Measurements from ENCODE around the gene BTBD19. TPM values are rescaled to one million over a fixed set of nuclear protein-coding genes. Genes with fewer than 3 reads are reported as not detected.

The BTBD19 gene
- total and polyA plus RNA-seq, 2 of the 4 experiments (the other 2 are of a cell fraction) = 0.90 to 17.2 TPM

DNA sequence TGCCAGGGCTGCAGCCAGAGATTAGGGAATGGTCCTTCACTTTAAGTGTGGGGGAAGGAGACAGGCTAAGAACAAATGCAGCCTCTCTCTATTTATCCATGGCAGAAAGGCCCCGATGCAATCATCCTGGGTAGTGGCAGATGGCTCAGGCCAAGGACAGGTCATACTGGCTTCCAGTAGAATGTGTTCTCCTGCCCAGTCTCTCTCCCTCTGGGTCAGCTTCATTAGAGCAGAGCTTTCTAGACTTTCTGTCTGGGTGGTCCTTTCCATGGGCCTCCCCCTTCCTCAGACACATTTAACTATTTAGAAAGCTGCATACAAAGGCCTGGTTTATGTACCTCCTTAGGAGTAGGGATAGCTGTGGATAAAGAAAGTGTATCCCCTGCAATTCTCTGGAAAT, 39.5 kb downstream of the BTBD19 start:
- BruUV-seq (replicated peaks) = no TSS peak
- in situ Hi-C loops (cut with MboI; ENCODE audit: low sequenced_read_pairs) = no loop called here
- no peak overlapping the region for H2BK5ac ChIP-seq (ENCODE audit: low read depth, low read length, poor library complexity, severe bottlenecking)
- H2AFZ ChIP-seq (replicated peaks; ENCODE audit: low read length, poor library complexity) = no peak overlapping the region
- no peaks in the 10 kb centered on the region for H4K20me1 ChIP-seq (ENCODE audit: insufficient read depth, low read length)
- DNase-seq = no peak
- H2AK5ac ChIP-seq (ENCODE audit: low read depth, low read length) = no peak overlapping the region
- no peak overlapping the region for H4K5ac ChIP-seq (ENCODE audit: low read depth, low read length)
- dilution Hi-C loops (cut with HindIII; ENCODE audit: low sequenced_read_pairs, unreplicated experiment) = no loop called here
- intact Hi-C loops (cut with micrococcal nuclease) = no loop called here
- no peaks in the 10 kb centered on the region for H3K79me1 ChIP-seq (ENCODE audit: low read depth in 1 of 2, low read length in 2 of 2)
- POLR2A ChIA-PET (ENCODE audit: unreplicated experiment) = no interaction called here
- no CpG with 5 or more reads among the region's 1 CpG for WGBS, 2 experiments (ENCODE audit: extremely low coverage in 2 of 2, insufficient read length in 1 of 2)
- H2AK9ac ChIP-seq (replicated peaks; ENCODE audit: low read depth, low read length, poor library complexity) = no peak overlapping the region
- H2BK15ac ChIP-seq (ENCODE audit: low read depth, low read length) = no peak overlapping the region
- H3K14ac ChIP-seq (replicated peaks; ENCODE audit: low read depth, low read length) = no peak overlapping the region
- H3K27ac ChIP-seq (ENCODE audit: insufficient read depth, low read length) = no peak overlapping the region
- H2BK120ac ChIP-seq (ENCODE audit: low read depth, low read length) = no peak overlapping the region
- H3K27me3 ChIP-seq (ENCODE audit: control insufficient read depth, insufficient read depth, low read length) = no peaks in the 10 kb centered on the region
- H3K4me2 ChIP-seq (ENCODE audit: low read depth, low read length) = no peak overlapping the region
- no peak overlapping the region for H3K56ac ChIP-seq (ENCODE audit: extremely low read depth, insufficient read depth, low read length)
- H3K9me1 ChIP-seq (ENCODE audit: insufficient read depth, low read length) = no peaks in the 10 kb centered on the region; the same call in 1 of the 2 replicates
- H2BK20ac ChIP-seq (ENCODE audit: low read depth, low read length) = no peak overlapping the region
- H3K36me3 ChIP-seq (ENCODE audit: control insufficient read depth, insufficient read depth, low read length) = peaks cover 4% of the 10 kb centered on the region; the same call in 1 of the 2 replicates
- no peaks in the 10 kb centered on the region for H3K9me3 ChIP-seq (ENCODE audit: control insufficient read depth, insufficient read depth, low read length)
- TF ChIP-seq MAFK (IDR thresholded peaks at IDR 0.05; ENCODE audit: low read depth, low read length) (no peak), RAD21 (IDR thresholded peaks at IDR 0.05; ENCODE audit: low read length) (no peak), NFE2L2 (IDR thresholded peaks at IDR 0.05; ENCODE audit: low read depth, low read length) (no peak), SMC3 (IDR thresholded peaks at IDR 0.05; ENCODE audit: low read depth, low read length) (no peak), MXI1 (IDR thresholded peaks at IDR 0.05; ENCODE audit: borderline replicate concordance, low read depth, low read length) (no peak), POLR2A (IDR thresholded peaks at IDR 0.05; ENCODE audit: low read depth, low read length) (no peak), RFX5 (IDR thresholded peaks at IDR 0.05; ENCODE audit: low read depth, low read length) (no peak), FOS (IDR thresholded peaks at IDR 0.05; ENCODE audit: low read depth, low read length) (no peak), MAZ (IDR thresholded peaks at IDR 0.05; ENCODE audit: borderline replicate concordance, low read depth, low read length) (no peak)
- TF ChIP-seq, protein P1, sequence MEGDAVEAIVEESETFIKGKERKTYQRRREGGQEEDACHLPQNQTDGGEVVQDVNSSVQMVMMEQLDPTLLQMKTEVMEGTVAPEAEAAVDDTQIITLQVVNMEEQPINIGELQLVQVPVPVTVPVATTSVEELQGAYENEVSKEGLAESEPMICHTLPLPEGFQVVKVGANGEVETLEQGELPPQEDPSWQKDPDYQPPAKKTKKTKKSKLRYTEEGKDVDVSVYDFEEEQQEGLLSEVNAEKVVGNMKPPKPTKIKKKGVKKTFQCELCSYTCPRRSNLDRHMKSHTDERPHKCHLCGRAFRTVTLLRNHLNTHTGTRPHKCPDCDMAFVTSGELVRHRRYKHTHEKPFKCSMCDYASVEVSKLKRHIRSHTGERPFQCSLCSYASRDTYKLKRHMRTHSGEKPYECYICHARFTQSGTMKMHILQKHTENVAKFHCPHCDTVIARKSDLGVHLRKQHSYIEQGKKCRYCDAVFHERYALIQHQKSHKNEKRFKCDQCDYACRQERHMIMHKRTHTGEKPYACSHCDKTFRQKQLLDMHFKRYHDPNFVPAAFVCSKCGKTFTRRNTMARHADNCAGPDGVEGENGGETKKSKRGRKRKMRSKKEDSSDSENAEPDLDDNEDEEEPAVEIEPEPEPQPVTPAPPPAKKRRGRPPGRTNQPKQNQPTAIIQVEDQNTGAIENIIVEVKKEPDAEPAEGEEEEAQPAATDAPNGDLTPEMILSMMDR (conservative IDR thresholded peaks at IDR 0.05; ENCODE audit: low read depth, low read length) = no peak
- no peak overlapping the region for H3K4me3 ChIP-seq (ENCODE audit: insufficient read depth, low read depth, low read length)
- no peak overlapping the region for H3K18ac ChIP-seq (ENCODE audit: low read depth, low read length)
- no peaks in the 10 kb centered on the region for H3K4me1 ChIP-seq (ENCODE audit: control insufficient read depth, insufficient read depth, low read length)
- H3K9ac ChIP-seq (ENCODE audit: low read depth, low read length) = no peak overlapping the region
- no peak overlapping the region for H4K91ac ChIP-seq (ENCODE audit: insufficient read depth, low read depth, low read length)
- H4K8ac ChIP-seq (ENCODE audit: low read depth in 2 of 2, low read length in 2 of 2) = no peak overlapping the region
- H3K4ac ChIP-seq (ENCODE audit: low read depth, low read length) = no peak overlapping the region
- H3K23ac ChIP-seq (ENCODE audit: low read depth, low read length) = no peak overlapping the region
- CTCF ChIA-PET = interaction anchor here (0.5 kb wide), 1 partner anchor 115 kb away, joined by 3 read pairs; no protein-coding TSS in a partner anchor
- ATAC-seq (ENCODE audit: low read depth) = no peak

Data from IMR-90 (cell line).